ENCODE data around the gene GRAMD4. TPM values are rescaled to one million over a fixed set of nuclear protein-coding genes. Genes with fewer than 3 reads are reported as not detected.

GRAMD4 gene
- total RNA-seq, 2 donors from 2014 or later = 38.0 to 43.3 TPM

DNA sequence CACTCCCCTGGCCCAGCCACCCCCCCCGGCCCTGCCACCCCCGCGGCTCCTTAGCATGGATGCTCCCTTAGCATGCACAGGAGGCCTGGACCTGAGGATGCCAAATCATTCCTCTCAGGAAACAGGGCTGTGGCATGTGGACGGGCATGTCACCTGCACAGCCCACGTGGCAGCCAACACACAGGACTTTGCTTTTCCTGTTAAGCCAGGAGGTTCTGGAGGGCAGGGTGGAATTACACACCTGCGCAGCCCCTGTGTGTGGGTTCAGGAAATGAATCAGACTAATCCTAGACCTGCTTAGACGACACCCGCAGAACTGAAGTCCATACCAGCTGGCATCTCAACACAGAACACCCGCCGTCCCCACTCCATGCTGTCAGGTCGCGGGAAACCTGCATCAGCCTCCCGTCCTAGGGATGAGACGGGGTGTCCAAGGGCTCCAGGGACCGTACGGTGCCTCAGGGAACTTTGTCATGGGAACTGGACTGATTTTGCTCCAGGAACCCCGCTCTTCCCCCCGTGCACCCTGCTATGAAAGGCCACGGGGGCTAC, 107.7 kb downstream of the GRAMD4 start:
- H3K36me3 ChIP-seq (ENCODE audit: control insufficient read depth, insufficient read depth, low read length) = peaks cover 9% of the 10 kb centered on the region
- Mint-ChIP-seq H3K9me3 (no peaks in the 10 kb centered on the region), H3K36me3 (ENCODE audit: low read depth) (peaks cover 38% of the 10 kb centered on the region), H3K27ac (no peak overlapping the region), H3K4me1 (peaks cover 16% of the 10 kb centered on the region), H3K27me3 (ENCODE audit: insufficient read depth) (no peaks in the 10 kb centered on the region), H3K4me3 (no peak overlapping the region)
- H3K27ac ChIP-seq (ENCODE audit: low read depth, low read length) = no peak overlapping the region
- 89 to 92% methylated on average over 16 to 19 of the region's 19 CpGs for WGBS, 2 experiments (ENCODE audit: insufficient coverage in 1 of 2, insufficient read length in 1 of 2)
- H3K9ac ChIP-seq (ENCODE audit: extremely low read depth, low read length, poor library complexity, severe bottlenecking) = no peak overlapping the region
- H3K4me1 ChIP-seq (ENCODE audit: control insufficient read depth, insufficient read depth, low read length) = peaks cover 3% of the 10 kb centered on the region
- no peaks in the 10 kb centered on the region for H3K27me3 ChIP-seq (ENCODE audit: control insufficient read depth, insufficient read depth, low read length, poor library complexity, severe bottlenecking)
- no peaks in the 10 kb centered on the region for H3K9me3 ChIP-seq (ENCODE audit: control insufficient read depth, low read length)
- DNase-seq = no peak
- no peak overlapping the region for H3K4me3 ChIP-seq (ENCODE audit: low read length)
- no peak for TF ChIP-seq CTCF (conservative IDR thresholded peaks at IDR 0.05)

DNA sequence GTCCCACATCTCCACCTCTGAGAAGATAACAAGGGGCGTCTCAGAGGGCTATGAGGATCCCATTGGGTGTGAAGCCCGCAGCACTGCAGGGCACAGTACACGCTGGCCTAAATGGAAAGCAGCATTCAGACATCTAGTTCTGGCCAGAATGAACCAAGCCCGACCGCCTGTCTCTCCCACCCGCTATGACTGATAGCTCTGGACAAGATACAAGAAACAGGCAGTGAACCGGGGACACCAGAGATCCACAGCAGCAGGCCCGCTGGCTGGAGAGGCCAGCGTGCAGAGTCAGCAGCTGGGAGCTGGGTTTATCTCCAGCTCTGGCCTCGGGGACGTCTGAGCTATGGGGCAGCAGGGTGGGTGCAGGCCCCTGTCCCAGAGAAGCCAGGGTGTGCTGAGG, 108.3 kb downstream of the GRAMD4 start:
- Histone ChIP-seq H3K4me1 (ENCODE audit: control insufficient read depth, insufficient read depth, low read length) (peaks cover 3% of the 10 kb centered on the region), H3K27me3 (ENCODE audit: control insufficient read depth, insufficient read depth, low read length, poor library complexity, severe bottlenecking) (no peaks in the 10 kb centered on the region), H3K9ac (ENCODE audit: extremely low read depth, low read length, poor library complexity, severe bottlenecking) (no peak overlapping the region), H3K27ac (ENCODE audit: low read depth, low read length) (no peak overlapping the region), H3K4me3 (ENCODE audit: low read length) (no peak overlapping the region), H3K36me3 (ENCODE audit: control insufficient read depth, insufficient read depth, low read length) (peaks cover 9% of the 10 kb centered on the region), H3K9me3 (ENCODE audit: control insufficient read depth, low read length) (no peaks in the 10 kb centered on the region)
- no peak for TF ChIP-seq CTCF (conservative IDR thresholded peaks at IDR 0.05)
- no peak for DNase-seq
- H3K27ac Mint-ChIP-seq = no peak overlapping the region
- H3K27me3 Mint-ChIP-seq (ENCODE audit: insufficient read depth) = no peaks in the 10 kb centered on the region
- WGBS, 2 experiments (ENCODE audit: insufficient coverage in 1 of 2, insufficient read length in 1 of 2) = 91 to 94% methylated on average over 6 to 11 of the region's 11 CpGs
- peaks cover 16% of the 10 kb centered on the region for H3K4me1 Mint-ChIP-seq
- H3K36me3 Mint-ChIP-seq (ENCODE audit: low read depth) = peaks cover 38% of the 10 kb centered on the region
- H3K4me3 Mint-ChIP-seq = no peak overlapping the region
- H3K9me3 Mint-ChIP-seq = no peaks in the 10 kb centered on the region

Other genes starting within 250 kb of the GRAMD4 start
- 10 to 100 TPM; 24.4 to 34.1 TPM for gene CELSR1, start 82.8 kb upstream of the GRAMD4 start, total RNA-seq
- gene CERK, start 117.9 kb downstream of the GRAMD4 start, total RNA-seq = 10 to 100 TPM; 54.9 to 57.6 TPM
- 10 to 100 TPM; 21.0 to 27.9 TPM for gene TBC1D22A, start 142.3 kb downstream of the GRAMD4 start, total RNA-seq